GM21825 (cell line): Measurements from ENCODE around the gene SEMA7A.

Experiments
- ATAC-seq: cut with Tn5 transposase; IDR thresholded peaks from one replicate; pipeline ENCODE4 v1.9.1; 2021; ENCODE audit warnings: mild to moderate bottlenecking, moderate library complexity; ENCODE audit not compliant: unreplicated experiment

Gene SEMA7A

DNA sequence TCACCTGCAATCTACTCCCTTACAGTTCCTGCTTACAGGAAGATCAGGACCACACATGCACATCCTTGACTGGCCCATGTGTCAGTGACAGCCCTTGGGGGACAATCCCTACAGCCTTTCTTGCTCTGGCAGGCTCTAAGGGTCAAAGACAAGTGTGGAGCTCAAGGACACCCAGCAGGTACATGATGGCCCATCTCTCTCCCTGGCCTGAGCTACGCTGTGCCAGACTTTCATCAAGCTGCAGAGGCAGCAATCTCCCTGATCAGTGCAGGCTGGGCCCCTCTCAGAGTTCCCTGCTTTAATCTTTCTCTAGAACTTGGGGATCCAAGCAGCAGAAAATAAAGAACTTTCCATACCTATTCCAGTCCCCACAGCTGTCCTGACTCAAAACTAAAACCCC lies 2.6 kb downstream of the SEMA7A start:
- no peak for ATAC-seq

DNA sequence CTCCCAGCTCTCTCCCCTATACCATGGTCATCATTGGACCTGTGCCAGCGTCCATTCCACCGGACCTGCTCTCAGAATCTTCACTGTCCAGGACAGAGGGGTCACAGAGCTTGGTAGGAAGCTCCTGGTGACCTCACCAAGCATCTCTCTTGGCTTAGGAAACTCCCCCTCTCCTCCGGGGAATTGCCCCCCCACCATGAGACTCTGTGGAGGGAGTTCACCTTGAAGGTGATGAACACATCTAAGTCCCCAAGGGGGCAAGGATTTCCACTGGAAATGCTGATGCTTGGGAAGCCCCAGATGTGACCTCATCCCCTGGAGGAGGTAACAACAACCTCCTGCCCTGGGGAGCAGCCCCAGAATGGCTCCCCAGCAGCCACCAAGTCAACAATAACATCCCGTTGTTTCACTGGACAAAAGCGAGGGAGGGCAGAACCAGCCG lies 3.2 kb downstream of the SEMA7A start:
- ATAC-seq: no peak

DNA sequence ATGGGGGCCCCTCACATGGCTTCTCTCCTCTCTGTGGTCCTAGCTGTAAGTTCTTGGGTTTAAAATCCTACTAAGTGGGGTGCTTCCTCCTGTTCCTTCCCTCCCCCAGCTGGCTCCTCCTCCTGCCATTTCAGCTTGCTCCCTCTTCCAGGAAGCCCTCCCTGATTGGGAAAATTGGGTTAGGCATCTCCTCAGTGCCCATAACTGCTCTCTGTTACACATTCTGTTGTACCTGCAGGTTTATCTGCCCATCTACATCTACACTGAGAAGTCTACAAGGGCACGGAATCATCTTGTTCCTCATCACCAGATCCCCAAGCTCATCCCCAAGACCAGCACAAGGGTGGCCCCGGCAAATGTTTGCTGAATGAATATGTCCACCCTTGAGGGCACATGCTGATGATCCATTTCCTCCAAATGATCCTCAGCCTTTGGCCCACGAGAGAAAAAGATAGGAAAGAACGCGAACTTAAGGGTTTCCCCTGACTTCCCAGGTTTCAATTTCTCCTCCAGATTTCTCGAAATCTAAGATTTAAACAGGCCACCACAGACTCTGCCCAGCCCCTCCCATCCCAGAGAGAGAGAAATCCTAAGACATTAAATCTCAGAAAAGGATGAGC lies 3.9 kb downstream of the SEMA7A start:
- ATAC-seq: no peak

DNA sequence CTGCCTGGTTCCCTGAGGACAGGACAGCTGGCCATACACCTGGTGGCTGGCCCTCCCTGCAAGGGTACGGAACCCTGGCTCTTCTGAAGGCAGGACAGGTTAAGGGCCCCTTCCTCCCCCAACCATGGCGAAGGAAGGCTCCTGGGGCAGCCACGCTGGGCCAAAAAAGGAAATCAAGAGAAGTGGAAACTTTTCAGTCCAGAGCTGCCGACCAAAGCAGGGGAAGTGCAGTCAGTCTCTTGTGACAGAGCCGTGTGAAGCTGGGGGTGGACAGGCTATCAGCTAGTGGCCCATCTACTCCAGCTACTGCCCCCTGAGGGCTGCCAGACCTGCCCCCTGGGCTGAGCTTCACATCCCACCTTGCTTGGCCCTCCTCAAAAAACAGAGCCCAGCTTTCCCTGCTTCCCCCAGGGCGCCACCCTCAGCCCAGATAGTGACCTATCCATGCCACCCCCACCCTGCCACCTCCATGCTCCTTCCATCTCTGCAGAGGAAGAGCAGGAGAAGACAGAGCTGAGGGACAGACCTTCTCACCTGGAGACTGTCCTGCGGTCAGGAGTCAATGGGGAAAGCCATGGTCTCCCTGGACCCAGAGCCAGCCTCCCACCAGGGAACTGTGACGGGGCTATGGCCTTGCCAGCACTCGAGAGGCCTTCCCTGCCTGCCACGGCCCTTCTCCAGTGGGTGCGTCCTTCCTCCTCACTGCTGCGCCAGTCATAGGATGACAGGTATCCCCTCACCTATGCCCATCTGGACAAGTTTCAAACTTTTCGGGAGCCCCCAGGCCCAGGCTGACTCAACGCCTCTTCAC lies 4.6 kb downstream of the SEMA7A start:
- ATAC-seq: no peak

DNA sequence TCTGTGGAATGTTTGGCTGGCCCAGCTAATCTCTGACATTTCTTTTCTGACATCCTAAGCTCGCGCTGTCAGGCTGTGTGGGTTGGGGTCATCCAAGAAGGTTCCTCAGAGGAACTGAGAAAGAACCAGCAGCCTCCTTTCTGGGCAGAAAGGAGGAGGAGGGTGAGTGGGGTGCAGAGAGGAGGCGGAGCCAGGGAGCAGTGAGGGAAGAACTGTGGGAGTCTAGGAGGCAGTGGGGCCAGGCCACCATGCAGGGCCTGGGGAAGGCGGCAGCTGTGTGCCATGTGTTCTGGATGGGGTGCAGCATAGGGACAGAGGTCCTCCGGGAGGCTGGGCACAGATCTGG lies 5.3 kb downstream of the SEMA7A start:
- ATAC-seq: no peak

DNA sequence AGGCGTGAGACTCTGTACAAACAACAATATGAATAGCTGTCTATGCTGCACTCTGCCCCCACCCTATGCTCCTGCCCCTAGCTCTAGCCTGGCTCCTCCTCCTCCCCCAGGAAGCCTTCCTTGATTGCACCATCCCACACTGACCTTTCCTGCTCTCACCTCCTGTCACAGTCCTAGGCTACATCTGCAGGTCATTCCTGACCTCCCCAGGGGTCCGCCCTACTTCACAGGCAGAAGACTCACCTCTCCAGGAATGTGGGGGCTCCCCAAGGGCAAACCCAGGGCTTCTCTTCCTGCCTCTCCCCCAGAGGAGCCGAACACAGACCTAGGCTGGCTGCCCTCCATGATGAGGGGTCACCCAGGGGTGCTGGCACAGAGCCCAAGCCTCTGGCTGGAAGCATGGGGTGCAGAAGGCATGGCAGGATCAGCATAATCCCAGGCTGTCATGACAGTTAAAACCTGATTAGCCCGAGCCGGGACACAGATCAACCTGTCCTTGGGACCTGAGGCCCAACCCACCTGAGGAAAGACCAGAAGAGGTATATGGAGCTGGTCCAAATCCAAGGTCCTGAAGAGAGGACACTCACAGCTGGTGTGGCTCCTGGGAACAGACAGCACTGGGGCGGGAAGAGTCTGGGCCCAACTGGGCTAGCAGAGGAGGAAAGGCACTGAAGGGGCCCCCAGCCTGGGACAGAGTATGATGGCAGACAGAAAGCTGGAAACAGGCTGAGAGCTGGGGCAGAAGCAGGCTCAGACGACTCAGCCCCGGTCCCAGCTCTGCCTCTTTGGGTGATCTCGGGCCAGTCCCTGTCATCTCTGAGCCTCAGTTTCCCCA lies 5.9 kb downstream of the SEMA7A start:
- ATAC-seq: no peak

DNA sequence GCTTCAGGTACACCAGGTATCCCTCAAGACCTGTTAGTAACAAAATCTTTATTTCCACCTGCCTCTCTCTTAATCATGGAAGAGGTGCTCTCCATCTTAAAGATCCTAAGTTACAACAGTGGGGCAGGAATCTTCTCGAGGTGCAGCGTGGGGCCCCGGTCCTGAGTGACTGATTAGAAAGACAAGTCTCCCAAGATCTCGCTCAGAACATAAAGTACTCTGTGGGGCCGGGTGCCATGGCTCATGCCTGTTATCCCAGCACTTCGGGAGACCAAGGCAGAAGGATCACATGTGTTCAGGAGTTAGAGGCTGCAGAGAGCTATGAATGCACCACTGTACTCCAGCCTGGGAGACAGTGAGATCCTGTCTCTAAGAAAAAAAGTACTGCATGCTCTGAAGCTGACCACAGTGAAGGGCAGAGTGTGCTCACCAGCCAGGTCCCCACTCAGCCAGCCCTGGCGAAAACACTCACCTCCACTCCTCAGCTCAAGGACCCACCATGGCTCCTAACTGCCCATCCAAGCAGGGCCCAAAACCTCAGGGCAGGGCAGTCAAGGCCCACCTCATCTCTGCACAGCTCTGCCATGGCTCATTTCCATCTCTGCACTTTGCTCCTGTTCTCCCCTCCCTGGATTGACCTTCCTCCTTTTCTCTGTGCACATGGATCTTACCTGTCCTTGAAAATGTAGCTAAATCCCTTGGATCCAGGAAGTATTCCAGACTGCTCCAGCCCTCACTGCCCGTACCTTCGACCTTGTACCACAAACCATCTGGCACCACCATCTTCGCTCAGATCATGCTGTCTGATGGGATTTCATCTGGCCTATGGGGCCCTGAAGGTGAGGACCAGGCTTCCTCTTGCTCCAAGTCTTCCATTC lies 7.1 kb downstream of the SEMA7A start:
- ATAC-seq: no peak

DNA sequence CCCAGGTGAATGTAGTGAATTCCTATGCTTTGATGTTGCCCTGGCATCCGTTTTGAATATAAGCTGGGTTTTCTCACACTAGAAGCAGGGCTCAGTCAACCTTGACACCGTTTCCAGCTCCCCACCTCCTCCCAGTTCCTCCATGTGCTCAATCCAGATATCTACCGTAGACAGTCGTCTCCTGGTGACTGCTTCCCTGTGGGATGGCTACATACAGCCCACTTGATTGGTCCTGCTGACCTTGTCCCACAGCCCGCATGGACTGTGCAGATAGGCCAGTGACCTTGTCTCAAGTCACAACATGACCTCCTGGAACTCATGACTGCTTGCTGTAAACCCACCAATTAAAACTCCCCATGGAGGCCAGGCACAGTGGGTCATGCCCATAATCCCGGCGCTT lies 8.1 kb downstream of the SEMA7A start:
- ATAC-seq: no peak

DNA sequence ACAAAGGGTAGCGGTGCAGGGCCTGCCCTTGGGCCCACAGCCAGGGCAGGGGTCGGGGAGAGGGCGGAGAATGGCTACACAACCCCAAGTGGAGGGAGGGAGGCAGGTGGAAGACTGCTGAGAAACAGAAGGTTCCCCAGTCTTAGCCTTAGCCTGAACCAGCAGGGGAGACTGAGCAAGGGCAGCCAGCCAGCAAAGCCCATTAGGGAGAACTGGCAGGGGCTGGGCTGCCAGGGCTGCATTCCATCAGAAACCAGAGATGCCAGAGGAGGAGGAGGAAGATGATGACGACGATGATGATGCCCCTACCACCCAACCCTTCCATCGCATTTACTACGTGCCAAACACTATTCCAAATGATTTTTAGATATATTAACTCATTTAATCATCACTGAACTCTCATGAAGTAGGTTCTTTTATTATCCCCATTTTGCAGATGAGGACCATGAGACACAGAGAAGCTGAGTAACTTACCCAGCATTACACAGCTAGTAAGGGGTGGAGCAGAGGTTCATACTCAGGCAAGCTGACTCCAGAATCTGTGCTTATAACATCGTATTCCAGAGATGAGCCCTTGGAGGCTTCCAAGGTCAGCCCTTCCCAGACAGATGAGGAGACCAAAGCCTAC lies 8.7 kb downstream of the SEMA7A start:
- no peak for ATAC-seq

DNA sequence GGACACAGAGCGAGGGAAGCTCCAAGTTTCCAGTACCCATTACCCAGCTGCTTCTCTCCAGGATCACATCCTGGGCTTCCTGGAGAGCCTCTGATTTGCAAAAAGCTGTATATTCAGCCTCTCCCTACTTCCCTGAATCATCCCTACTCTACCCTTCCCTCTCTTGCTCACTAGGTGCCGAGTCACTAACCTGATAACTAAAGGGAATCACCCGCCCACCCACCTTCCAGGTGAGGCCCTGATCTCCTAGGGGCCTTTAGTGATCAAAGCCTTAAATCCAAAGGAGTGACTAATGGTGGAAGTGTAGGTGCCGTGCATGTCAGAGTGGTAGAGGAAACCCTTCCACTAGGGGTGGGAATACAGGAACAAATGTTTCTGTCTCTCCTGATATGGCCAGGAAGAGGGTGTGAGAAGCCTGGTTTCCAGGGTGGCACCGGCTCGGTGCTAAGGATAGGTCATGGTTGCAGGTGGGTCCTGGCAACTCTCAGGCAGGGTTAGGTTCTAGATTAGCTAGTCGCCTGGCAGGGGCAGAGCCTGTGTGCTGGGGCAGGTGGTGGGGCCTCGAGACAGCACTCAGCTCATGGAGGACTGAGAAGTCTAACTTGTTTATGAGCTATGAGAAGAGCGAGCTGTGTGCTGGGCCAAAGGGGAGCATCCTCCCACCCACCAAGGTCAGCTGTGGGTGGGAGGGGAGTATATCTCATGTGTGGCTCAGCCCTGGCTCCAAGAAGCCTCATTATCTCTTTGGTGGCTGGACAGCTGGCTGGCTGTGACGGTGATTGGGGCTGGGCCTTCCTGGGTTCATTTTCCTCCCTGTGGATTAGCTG lies 10.1 kb downstream of the SEMA7A start:
- ATAC-seq: no peak

DNA sequence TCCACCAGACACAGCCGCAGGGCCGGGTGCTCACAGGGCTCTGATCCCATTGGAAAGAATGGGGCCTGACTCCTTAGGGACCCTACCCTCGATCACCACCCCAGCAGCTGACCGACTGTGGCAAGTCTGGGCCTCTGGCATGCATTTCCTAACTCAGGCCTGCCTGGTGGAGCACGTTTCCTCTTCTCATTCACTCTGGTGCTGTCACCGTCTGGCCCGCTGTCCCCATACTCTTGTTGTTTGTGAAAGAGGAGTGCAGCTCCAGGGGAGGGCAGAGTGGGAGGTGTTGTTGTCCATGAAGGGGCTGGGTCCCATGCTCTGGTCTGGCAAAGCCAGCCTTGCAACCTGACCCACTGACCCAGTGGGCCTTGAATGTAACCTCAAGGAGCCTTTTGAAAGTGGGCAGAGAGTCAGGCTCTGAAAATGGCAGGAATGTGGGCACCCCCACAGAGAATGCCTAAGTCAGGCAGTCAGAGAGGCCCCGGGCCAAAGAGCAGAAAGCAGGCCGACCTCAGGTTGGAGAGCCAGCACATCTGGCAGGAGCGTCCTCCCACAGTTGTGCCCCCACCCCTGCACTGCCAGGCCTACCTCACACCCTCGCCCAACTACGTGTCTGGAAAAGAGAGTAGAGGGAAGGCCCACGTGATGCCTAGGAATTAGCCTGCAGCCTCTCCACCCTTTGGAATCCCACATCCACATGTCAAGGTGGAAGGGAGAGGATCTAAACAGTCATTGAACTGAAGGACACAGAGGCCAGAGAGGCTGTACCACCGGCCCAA lies 10.9 kb downstream of the SEMA7A start:
- ATAC-seq: no peak

DNA sequence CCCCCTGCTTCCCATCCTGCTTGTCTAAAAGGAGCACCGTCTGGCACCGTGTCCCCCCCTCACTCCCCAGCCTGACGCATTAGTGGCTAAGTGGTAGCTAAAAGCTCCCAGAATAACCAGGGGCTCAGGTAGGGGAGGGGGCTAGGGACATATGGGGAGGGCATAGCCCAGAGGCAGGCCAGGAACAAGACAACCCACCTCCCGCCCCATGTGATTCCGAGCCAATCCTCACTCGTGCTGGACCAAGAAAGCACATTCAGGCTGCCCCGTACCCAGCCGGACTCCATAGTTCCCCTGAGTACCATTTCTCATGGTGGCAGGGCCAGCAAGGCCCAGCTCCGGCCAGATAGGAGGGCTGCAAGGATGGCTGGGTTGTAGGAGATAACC lies 11.5 kb downstream of the SEMA7A start:
- ATAC-seq: no peak

DNA sequence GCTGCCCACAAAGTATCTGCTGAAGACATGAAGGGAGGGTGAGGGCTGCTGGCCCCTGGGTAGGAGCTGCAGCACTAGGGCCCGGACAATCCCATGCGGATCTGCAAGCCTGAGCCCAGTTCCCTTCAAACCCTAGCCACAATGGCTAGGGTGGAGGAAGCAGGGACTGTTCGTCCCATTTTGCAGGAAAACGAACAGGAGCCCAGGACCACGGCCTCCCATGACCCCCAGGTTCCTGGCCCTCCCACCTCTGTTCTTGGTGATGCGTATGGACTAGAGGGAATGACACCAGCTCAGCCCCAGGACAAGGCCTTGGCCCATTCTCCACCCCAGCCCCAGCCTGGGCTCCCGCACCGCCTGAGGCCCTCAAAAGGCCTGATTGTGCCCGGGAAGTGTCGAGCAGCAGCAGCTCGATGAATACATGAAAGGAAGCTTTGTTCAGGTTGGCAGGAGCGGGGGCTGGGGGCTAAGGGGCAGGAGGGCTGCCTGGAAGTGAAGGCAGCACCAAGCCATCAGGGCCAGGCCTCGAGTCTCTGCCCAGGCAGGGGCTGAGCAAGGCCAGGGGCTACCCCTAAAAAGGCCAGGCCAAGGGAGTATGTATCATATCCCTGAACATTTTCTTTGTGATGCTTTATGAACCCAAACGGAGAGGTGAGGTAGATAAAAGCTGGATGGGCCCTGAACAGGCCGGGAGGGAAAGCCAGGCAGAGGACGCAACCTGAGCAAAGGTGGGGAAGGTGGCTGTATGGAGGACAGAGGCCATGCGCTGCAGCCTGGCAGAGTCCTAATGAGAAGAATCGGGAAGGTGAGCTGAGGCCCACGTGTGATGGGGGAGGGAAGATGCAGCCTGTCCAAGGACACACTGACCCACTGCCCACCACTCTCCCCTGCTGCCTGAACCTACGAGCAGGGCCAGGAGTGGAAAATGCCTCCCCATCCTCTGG lies 12.2 kb downstream of the SEMA7A start:
- ATAC-seq: no peak

DNA sequence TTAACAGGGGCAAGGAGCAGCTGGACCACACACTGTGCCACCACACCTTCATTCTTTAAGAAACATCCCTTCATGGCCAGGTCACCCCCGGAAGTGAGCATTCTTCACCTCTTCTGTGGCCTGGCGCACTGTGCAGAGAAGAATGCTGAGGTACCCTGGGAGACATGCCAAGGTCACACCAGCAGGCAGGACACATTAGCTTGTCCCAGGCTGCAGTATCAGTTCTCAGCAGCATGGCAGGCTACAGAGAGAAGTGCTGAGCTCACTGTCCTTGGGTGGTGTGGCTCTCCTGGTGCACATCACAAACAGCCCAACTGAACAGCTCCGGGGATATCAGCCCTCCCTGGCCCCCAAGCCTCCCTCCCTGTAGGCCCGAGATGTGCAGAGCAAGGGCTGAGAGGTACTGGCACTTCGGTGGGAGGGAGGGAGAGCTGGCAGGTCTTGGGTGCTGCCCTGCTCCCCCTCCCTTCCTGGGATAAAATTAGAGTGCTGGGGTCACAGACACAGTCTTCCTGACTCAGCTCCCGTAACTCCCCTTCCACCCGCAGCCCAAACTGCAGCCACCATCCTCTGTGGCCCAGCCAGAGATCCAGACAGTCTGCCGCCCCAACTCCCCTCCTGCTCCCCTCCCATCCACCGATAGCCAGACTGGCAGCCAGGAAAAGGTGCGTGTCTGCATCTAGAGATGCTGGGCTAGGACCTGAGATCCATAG lies 13.4 kb downstream of the SEMA7A start:
- no peak for ATAC-seq

DNA sequence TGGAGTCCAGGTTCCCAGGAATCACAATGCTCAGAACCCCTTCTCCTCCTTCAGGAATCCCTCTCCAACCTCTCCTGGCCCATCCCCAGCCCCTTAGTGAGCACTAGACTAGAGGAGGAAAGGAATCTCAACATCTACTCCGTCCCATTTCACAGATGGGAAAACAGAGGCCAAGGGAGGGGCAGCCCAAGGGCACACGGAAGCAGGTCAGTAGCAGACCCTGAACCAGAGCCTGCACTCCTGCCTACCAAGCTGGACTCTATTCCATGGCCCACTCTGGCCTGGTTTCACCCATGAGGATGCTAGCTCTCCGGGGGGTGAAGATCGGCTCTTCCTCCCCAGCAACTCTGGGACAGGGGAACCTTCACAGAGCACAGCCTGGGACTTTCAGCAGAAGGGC lies 14.3 kb downstream of the SEMA7A start:
- ATAC-seq: no peak

DNA sequence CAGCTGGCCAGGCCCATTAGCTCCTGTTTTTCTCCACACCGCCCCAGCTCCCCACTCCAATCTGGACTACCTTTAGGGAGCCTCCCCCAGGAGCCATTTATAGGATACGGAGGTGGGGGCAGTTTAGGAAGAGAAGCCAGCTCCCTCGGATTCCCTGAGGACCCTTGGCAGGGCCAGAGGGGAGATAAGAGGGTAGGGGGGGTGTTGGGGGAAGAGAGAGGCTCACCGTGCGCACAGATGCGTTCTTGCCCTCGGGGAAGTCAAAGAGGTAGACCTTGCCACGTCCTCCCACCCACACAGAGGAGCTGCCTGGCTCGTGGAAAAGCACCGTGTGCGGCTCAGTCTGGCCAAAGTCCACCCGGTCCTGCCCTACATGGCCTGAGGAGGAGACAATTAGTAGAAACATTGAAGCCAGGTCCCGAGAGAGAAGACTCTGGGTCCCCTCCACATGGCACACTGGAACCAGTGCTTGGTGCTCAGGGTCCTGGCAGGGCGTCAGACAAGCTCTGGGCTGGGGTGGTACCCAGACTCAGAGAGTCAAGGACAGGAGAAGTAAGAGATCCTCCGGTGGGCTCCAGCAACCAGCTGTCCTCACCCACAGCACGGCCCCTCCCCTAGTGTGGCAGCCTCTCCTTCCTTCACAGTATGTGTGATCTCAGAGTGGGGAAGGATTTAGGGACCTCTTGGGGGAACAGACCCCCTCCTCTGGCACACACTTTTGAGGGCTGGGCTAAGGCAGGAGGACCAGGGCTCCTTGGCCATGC lies 15.0 kb downstream of the SEMA7A start:
- no peak for ATAC-seq
